ENCODE measurements around the gene CNTNAP2.

Gene CNTNAP2

GRCh38 chr7:146119002-146119401 is 2.4 kb downstream of the CNTNAP2 start:
- ChIA-PET CTCF (no interaction called here), POLR2A (no interaction called here)
- DNase-seq (ENCODE audit: extremely low spot score), result no peak
- TF ChIP-seq BHLHE40 (IDR thresholded peaks at IDR 0.05; ENCODE audit: borderline replicate concordance) (no peak), SUZ12 (IDR thresholded peaks at IDR 0.05) (no peak), TARDBP (IDR thresholded peaks at IDR 0.05) (no peak), SP1 (IDR thresholded peaks at IDR 0.05) (no peak), LEF1 (IDR thresholded peaks at IDR 0.05; ENCODE audit: borderline replicate concordance) (no peak), ARNT (IDR thresholded peaks at IDR 0.05) (no peak), FOXK2 (IDR thresholded peaks at IDR 0.05) (no peak)

- CTCF ChIA-PET, result no interaction called here
- POLR2A ChIA-PET, result no interaction called here
- no peak for DNase-seq (ENCODE audit: extremely low spot score)
- TF ChIP-seq FOXK2 (IDR thresholded peaks at IDR 0.05), result no peak
- TF ChIP-seq ZNF384 (IDR thresholded peaks at IDR 0.05), result no peak
- no peak for TF ChIP-seq FOXM1 (IDR thresholded peaks at IDR 0.05; ENCODE audit: borderline replicate concordance)
These were observed 7.1 kb downstream of the CNTNAP2 start for GRCh38 chr7:146123715-146124114.

- ChIA-PET CTCF (no interaction called here), POLR2A (no interaction called here)
- DNase-seq (ENCODE audit: extremely low spot score), result no peak
- TF ChIP-seq ARNT (IDR thresholded peaks at IDR 0.05) (no peak), CTBP1 (IDR thresholded peaks at IDR 0.05; ENCODE audit: borderline replicate concordance) (no peak), NFRKB (IDR thresholded peaks at IDR 0.05) (no peak), SUZ12 (IDR thresholded peaks at IDR 0.05) (no peak), BHLHE40 (IDR thresholded peaks at IDR 0.05; ENCODE audit: borderline replicate concordance) (no peak), FOXK2 (IDR thresholded peaks at IDR 0.05) (no peak), PKNOX1 (IDR thresholded peaks at IDR 0.05) (no peak), FOXM1 (IDR thresholded peaks at IDR 0.05; ENCODE audit: borderline replicate concordance) (no peak), HDGF (IDR thresholded peaks at IDR 0.05; ENCODE audit: borderline replicate concordance) (no peak), LEF1 (IDR thresholded peaks at IDR 0.05; ENCODE audit: borderline replicate concordance) (no peak), TARDBP (IDR thresholded peaks at IDR 0.05) (no peak), SP1 (IDR thresholded peaks at IDR 0.05) (no peak), L3MBTL2 (conservative IDR thresholded peaks at IDR 0.05) (no peak), ELF4 (IDR thresholded peaks at IDR 0.05) (no peak), FOXA1 (IDR thresholded peaks at IDR 0.05) (no peak), ZNF384 (IDR thresholded peaks at IDR 0.05) (no peak)
These were observed 10.3 kb downstream of the CNTNAP2 start for GRCh38 chr7:146126767-146127509.

- no peak for DNase-seq (ENCODE audit: extremely low spot score)
- POLR2A ChIA-PET, result no interaction called here
- CTCF ChIA-PET, result interaction anchor here (0.7 kb wide), 1 partner anchor 528 kb away, joined by 3 read pairs; no protein-coding TSS in a partner anchor
- TF ChIP-seq FOXA1 (IDR thresholded peaks at IDR 0.05), result no peak
- TF ChIP-seq LEF1 (IDR thresholded peaks at IDR 0.05; ENCODE audit: borderline replicate concordance), result no peak
- TF ChIP-seq ELF4 (IDR thresholded peaks at IDR 0.05), result no peak
- TF ChIP-seq L3MBTL2 (conservative IDR thresholded peaks at IDR 0.05), result no peak
These were observed 12.7 kb downstream of the CNTNAP2 start for GRCh38 chr7:146129296-146129695.

GRCh38 chr7:146129997-146130396 is 13.4 kb downstream of the CNTNAP2 start:
- ChIA-PET POLR2A (no interaction called here), CTCF (no interaction called here)
- no peak for DNase-seq (ENCODE audit: extremely low spot score)
- TF ChIP-seq LEF1 (IDR thresholded peaks at IDR 0.05; ENCODE audit: borderline replicate concordance) (no peak), HDGF (IDR thresholded peaks at IDR 0.05; ENCODE audit: borderline replicate concordance) (no peak), TARDBP (IDR thresholded peaks at IDR 0.05) (no peak), L3MBTL2 (conservative IDR thresholded peaks at IDR 0.05) (no peak), SP1 (IDR thresholded peaks at IDR 0.05) (no peak), SUZ12 (IDR thresholded peaks at IDR 0.05) (no peak), NFRKB (IDR thresholded peaks at IDR 0.05) (no peak)

- TF ChIP-seq NFRKB (IDR thresholded peaks at IDR 0.05), result no peak
- TF ChIP-seq LEF1 (IDR thresholded peaks at IDR 0.05; ENCODE audit: borderline replicate concordance), result no peak
- TF ChIP-seq SUZ12 (IDR thresholded peaks at IDR 0.05), result no peak
- TF ChIP-seq PKNOX1 (IDR thresholded peaks at IDR 0.05), result no peak
- TF ChIP-seq CTBP1 (IDR thresholded peaks at IDR 0.05; ENCODE audit: borderline replicate concordance), result no peak
- no peak for TF ChIP-seq L3MBTL2 (conservative IDR thresholded peaks at IDR 0.05)
- TF ChIP-seq FOXM1 (IDR thresholded peaks at IDR 0.05; ENCODE audit: borderline replicate concordance), result no peak
- TF ChIP-seq TARDBP (IDR thresholded peaks at IDR 0.05), result no peak
- no peak for TF ChIP-seq SP1 (IDR thresholded peaks at IDR 0.05)
- TF ChIP-seq FOXA1 (IDR thresholded peaks at IDR 0.05), result no peak
- no peak for TF ChIP-seq ARNT (IDR thresholded peaks at IDR 0.05)
- no peak for TF ChIP-seq ELF4 (IDR thresholded peaks at IDR 0.05)
- no peak for TF ChIP-seq HDGF (IDR thresholded peaks at IDR 0.05; ENCODE audit: borderline replicate concordance)
- no peak for TF ChIP-seq ZNF384 (IDR thresholded peaks at IDR 0.05)
- no peak for TF ChIP-seq FOXK2 (IDR thresholded peaks at IDR 0.05)
- TF ChIP-seq BHLHE40 (IDR thresholded peaks at IDR 0.05; ENCODE audit: borderline replicate concordance), result no peak
- ChIA-PET CTCF (no interaction called here), POLR2A (no interaction called here)
- no peak for DNase-seq (ENCODE audit: extremely low spot score)
These were observed 15.1 kb downstream of the CNTNAP2 start for GRCh38 chr7:146131701-146132100.

GRCh38 chr7:146136357-146136875 is 19.8 kb downstream of the CNTNAP2 start:
- no peak for DNase-seq (ENCODE audit: extremely low spot score)
- ChIA-PET CTCF (no interaction called here), POLR2A (no interaction called here)
- no peak for TF ChIP-seq ELF4 (IDR thresholded peaks at IDR 0.05)
- TF ChIP-seq CTBP1 (IDR thresholded peaks at IDR 0.05; ENCODE audit: borderline replicate concordance), result no peak
- no peak for TF ChIP-seq BHLHE40 (IDR thresholded peaks at IDR 0.05; ENCODE audit: borderline replicate concordance)
- TF ChIP-seq FOXM1 (IDR thresholded peaks at IDR 0.05; ENCODE audit: borderline replicate concordance), result no peak
- no peak for TF ChIP-seq LEF1 (IDR thresholded peaks at IDR 0.05; ENCODE audit: borderline replicate concordance)
- no peak for TF ChIP-seq PKNOX1 (IDR thresholded peaks at IDR 0.05)
- TF ChIP-seq NFRKB (IDR thresholded peaks at IDR 0.05), result no peak
- TF ChIP-seq ARNT (IDR thresholded peaks at IDR 0.05), result no peak
- no peak for TF ChIP-seq ZNF384 (IDR thresholded peaks at IDR 0.05)
- no peak for TF ChIP-seq L3MBTL2 (conservative IDR thresholded peaks at IDR 0.05)
- no peak for TF ChIP-seq TARDBP (IDR thresholded peaks at IDR 0.05)
- no peak for TF ChIP-seq FOXA1 (IDR thresholded peaks at IDR 0.05)
- no peak for TF ChIP-seq SUZ12 (IDR thresholded peaks at IDR 0.05)
- TF ChIP-seq FOXK2 (IDR thresholded peaks at IDR 0.05), result no peak
- TF ChIP-seq HDGF (IDR thresholded peaks at IDR 0.05; ENCODE audit: borderline replicate concordance), result no peak
- TF ChIP-seq SP1 (IDR thresholded peaks at IDR 0.05), result no peak
